Testis (tissue), 2 donors: ENCODE results near the gene ANGPTL2.

Experiments
- POLR2A ChIP-seq: fragments of 450-650 bp; IDR thresholded peaks from one replicate; pipeline ENCODE4 v1.6.1; 2017; ENCODE audit warnings: antibody characterized with exemption, mild to moderate bottlenecking, moderate library complexity
- TF ChIP-seq, protein P1 (sequence below), 3 experiments: fragments of 450-650 bp in 2 of 3; fragments of 200-600 bp in 1 of 3; sonication (generic) in 1 of 3; IDR thresholded peaks; one replicate each; pipeline ENCODE4 v1.5.1; 2016 to 2019; ENCODE audit warnings: antibody characterized with exemption in 3 of 3, mild to moderate bottlenecking in 2 of 3, moderate library complexity in 1 of 3

GRCh38 chr9:127050152-127050551 lies 72.3 kb downstream of the ANGPTL2 start:
- TF ChIP-seq, protein P1, sequence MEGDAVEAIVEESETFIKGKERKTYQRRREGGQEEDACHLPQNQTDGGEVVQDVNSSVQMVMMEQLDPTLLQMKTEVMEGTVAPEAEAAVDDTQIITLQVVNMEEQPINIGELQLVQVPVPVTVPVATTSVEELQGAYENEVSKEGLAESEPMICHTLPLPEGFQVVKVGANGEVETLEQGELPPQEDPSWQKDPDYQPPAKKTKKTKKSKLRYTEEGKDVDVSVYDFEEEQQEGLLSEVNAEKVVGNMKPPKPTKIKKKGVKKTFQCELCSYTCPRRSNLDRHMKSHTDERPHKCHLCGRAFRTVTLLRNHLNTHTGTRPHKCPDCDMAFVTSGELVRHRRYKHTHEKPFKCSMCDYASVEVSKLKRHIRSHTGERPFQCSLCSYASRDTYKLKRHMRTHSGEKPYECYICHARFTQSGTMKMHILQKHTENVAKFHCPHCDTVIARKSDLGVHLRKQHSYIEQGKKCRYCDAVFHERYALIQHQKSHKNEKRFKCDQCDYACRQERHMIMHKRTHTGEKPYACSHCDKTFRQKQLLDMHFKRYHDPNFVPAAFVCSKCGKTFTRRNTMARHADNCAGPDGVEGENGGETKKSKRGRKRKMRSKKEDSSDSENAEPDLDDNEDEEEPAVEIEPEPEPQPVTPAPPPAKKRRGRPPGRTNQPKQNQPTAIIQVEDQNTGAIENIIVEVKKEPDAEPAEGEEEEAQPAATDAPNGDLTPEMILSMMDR (IDR thresholded peaks at IDR 0.05), result no peak
- no peak for TF ChIP-seq POLR2A
